ENCODE data around the gene CYSLTR2.

CYSLTR2 gene, protein sequence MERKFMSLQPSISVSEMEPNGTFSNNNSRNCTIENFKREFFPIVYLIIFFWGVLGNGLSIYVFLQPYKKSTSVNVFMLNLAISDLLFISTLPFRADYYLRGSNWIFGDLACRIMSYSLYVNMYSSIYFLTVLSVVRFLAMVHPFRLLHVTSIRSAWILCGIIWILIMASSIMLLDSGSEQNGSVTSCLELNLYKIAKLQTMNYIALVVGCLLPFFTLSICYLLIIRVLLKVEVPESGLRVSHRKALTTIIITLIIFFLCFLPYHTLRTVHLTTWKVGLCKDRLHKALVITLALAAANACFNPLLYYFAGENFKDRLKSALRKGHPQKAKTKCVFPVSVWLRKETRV

GRCh38 chr13:48653472-48653939, at the start of gene CYSLTR2:
Gene CYSLTR2, plus strand, starts transcription at chr13:48653929. Its CDS starts 52,889 bp downstream, at chr13:48706818.
- TF ChIP-seq EP300 (IDR thresholded peaks at IDR 0.05; ENCODE audit: borderline replicate concordance) (no peak), TEAD4 (IDR thresholded peaks at IDR 0.05) (no peak), USF1 (IDR thresholded peaks at IDR 0.05) (no peak), MAX (IDR thresholded peaks at IDR 0.05) (no peak), YY1 (IDR thresholded peaks at IDR 0.05; ENCODE audit: low read depth) (no peak), ZBTB7A (IDR thresholded peaks at IDR 0.05; ENCODE audit: low read depth) (no peak), CREB1 (IDR thresholded peaks at IDR 0.05; ENCODE audit: low read depth) (no peak), CEBPB (IDR thresholded peaks at IDR 0.05) (no peak), RAD21 (IDR thresholded peaks at IDR 0.05; ENCODE audit: low read depth) (no peak), NFIC (IDR thresholded peaks at IDR 0.05) (no peak), TAF1 (IDR thresholded peaks at IDR 0.05; ENCODE audit: low read depth) (no peak), EGR1 (IDR thresholded peaks at IDR 0.05) (no peak)

DNA sequence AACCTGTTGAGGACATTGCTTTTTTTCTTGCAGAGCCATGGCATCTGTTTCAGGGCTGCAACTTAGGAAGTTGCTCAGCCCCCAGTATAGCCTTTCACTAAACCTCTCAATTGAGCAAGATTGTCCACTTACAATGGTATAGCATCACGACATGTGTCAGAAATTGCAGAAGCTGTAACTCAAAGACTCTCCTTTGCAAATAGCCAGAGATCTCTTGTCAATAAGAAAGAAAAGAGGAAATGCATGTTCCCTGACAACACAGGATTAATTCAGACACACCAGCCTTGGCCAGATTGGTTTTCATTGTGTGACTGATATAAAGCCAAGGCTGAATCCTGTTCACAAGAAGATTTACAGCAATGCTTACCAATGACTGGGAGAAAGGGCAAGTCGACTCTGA, 38.7 kb upstream of the CYSLTR2 start:
- no peak for TF ChIP-seq TEAD4 (IDR thresholded peaks at IDR 0.05)
- TF ChIP-seq FOXM1 (IDR thresholded peaks at IDR 0.05; ENCODE audit: borderline replicate concordance, low read depth) = no peak
- TF ChIP-seq CREB1 (IDR thresholded peaks at IDR 0.05; ENCODE audit: low read depth) = no peak
- TF ChIP-seq TCF12 (IDR thresholded peaks at IDR 0.05; ENCODE audit: low read depth) = no peak
- TF ChIP-seq EGR1 (IDR thresholded peaks at IDR 0.05) = no peak
- no peak for TF ChIP-seq USF1 (IDR thresholded peaks at IDR 0.05)
- TF ChIP-seq MAX (IDR thresholded peaks at IDR 0.05) = no peak
- TF ChIP-seq YY1 (IDR thresholded peaks at IDR 0.05; ENCODE audit: low read depth) = no peak
- no peak for TF ChIP-seq CEBPB (IDR thresholded peaks at IDR 0.05)
- no peak for TF ChIP-seq EP300 (IDR thresholded peaks at IDR 0.05; ENCODE audit: borderline replicate concordance)
- no peak for TF ChIP-seq RAD21 (IDR thresholded peaks at IDR 0.05; ENCODE audit: low read depth)
- TF ChIP-seq, protein P1, sequence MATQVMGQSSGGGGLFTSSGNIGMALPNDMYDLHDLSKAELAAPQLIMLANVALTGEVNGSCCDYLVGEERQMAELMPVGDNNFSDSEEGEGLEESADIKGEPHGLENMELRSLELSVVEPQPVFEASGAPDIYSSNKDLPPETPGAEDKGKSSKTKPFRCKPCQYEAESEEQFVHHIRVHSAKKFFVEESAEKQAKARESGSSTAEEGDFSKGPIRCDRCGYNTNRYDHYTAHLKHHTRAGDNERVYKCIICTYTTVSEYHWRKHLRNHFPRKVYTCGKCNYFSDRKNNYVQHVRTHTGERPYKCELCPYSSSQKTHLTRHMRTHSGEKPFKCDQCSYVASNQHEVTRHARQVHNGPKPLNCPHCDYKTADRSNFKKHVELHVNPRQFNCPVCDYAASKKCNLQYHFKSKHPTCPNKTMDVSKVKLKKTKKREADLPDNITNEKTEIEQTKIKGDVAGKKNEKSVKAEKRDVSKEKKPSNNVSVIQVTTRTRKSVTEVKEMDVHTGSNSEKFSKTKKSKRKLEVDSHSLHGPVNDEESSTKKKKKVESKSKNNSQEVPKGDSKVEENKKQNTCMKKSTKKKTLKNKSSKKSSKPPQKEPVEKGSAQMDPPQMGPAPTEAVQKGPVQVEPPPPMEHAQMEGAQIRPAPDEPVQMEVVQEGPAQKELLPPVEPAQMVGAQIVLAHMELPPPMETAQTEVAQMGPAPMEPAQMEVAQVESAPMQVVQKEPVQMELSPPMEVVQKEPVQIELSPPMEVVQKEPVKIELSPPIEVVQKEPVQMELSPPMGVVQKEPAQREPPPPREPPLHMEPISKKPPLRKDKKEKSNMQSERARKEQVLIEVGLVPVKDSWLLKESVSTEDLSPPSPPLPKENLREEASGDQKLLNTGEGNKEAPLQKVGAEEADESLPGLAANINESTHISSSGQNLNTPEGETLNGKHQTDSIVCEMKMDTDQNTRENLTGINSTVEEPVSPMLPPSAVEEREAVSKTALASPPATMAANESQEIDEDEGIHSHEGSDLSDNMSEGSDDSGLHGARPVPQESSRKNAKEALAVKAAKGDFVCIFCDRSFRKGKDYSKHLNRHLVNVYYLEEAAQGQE (IDR thresholded peaks at IDR 0.05; ENCODE audit: low read depth) = no peak
- no peak for TF ChIP-seq TAF1 (IDR thresholded peaks at IDR 0.05; ENCODE audit: low read depth)
- no peak for TF ChIP-seq NFIC (IDR thresholded peaks at IDR 0.05)
- TF ChIP-seq ZBTB7A (IDR thresholded peaks at IDR 0.05; ENCODE audit: low read depth) = no peak

GRCh38 chr13:48618937-48619336, 34.8 kb upstream of the CYSLTR2 start:
- no peak for TF ChIP-seq EGR1 (IDR thresholded peaks at IDR 0.05)
- TF ChIP-seq, protein P1 (IDR thresholded peaks at IDR 0.05; ENCODE audit: low read depth) = no peak
- TF ChIP-seq TAF1 (IDR thresholded peaks at IDR 0.05; ENCODE audit: low read depth) = no peak
- no peak for TF ChIP-seq TEAD4 (IDR thresholded peaks at IDR 0.05)
- TF ChIP-seq RAD21 (IDR thresholded peaks at IDR 0.05; ENCODE audit: low read depth) = no peak
- TF ChIP-seq YY1 (IDR thresholded peaks at IDR 0.05; ENCODE audit: low read depth) = no peak

DNA sequence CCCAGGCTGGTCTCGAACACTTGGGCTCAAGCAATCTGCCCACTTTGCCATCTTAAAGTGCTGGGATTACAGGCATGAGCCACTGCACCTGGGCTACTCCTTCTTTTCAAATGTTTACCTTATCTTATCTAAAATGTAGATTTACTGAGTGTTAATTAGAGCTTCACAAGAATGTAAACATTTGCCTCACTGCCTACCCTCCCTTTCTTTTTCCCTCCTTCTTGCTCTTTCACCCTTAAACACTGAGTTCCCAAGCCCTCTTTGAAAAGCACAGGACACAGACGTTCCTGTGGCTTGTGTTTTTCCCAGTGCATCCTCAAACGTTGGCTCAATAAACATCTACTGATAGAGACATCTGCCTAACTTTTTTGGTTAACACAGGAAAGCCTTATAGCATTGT, 32.7 kb upstream of the CYSLTR2 start:
- TF ChIP-seq MAX (IDR thresholded peaks at IDR 0.05) (no peak), YY1 (IDR thresholded peaks at IDR 0.05; ENCODE audit: low read depth) (no peak), EP300 (IDR thresholded peaks at IDR 0.05; ENCODE audit: borderline replicate concordance) (no peak), FOXM1 (IDR thresholded peaks at IDR 0.05; ENCODE audit: borderline replicate concordance, low read depth) (no peak), TEAD4 (IDR thresholded peaks at IDR 0.05) (no peak), TAF1 (IDR thresholded peaks at IDR 0.05; ENCODE audit: low read depth) (no peak), RAD21 (IDR thresholded peaks at IDR 0.05; ENCODE audit: low read depth) (no peak), NFIC (IDR thresholded peaks at IDR 0.05) (no peak), ZBTB7A (IDR thresholded peaks at IDR 0.05; ENCODE audit: low read depth) (no peak), CREB1 (IDR thresholded peaks at IDR 0.05; ENCODE audit: low read depth) (no peak), CEBPB (IDR thresholded peaks at IDR 0.05) (no peak), USF1 (IDR thresholded peaks at IDR 0.05) (no peak), TCF12 (IDR thresholded peaks at IDR 0.05; ENCODE audit: low read depth) (no peak), EGR1 (IDR thresholded peaks at IDR 0.05) (no peak)
- TF ChIP-seq, protein P1 (IDR thresholded peaks at IDR 0.05; ENCODE audit: low read depth) = no peak
